ENCODE data around the gene MAP3K20.
"Not testable (repeated sequence)": the region's sequence is repeated elsewhere in the genome, so short reads cannot be mapped to it uniquely, and the experiment has no call there.

MAP3K20 gene

DNA sequence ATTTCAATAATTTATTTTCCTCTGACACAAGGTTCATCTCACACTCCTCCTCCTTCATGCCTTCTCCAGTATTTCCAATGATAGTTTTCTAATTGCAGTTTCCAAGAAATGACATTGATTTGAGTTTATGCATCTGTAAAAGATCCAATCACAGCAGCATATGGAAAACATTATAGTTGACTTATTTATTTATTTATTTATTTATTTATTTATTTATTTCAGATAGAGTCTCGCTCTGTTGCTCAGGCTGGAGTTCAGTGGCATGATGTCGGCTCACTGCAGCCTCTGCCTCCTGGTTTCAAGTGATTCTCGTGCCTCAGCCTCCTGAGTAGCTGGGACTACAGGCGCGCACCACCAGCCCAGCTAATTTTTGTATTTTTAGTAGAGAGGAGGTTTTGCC, 52.5 kb downstream of the MAP3K20 start:
- DNase-seq: not testable (repeated sequence)

DNA sequence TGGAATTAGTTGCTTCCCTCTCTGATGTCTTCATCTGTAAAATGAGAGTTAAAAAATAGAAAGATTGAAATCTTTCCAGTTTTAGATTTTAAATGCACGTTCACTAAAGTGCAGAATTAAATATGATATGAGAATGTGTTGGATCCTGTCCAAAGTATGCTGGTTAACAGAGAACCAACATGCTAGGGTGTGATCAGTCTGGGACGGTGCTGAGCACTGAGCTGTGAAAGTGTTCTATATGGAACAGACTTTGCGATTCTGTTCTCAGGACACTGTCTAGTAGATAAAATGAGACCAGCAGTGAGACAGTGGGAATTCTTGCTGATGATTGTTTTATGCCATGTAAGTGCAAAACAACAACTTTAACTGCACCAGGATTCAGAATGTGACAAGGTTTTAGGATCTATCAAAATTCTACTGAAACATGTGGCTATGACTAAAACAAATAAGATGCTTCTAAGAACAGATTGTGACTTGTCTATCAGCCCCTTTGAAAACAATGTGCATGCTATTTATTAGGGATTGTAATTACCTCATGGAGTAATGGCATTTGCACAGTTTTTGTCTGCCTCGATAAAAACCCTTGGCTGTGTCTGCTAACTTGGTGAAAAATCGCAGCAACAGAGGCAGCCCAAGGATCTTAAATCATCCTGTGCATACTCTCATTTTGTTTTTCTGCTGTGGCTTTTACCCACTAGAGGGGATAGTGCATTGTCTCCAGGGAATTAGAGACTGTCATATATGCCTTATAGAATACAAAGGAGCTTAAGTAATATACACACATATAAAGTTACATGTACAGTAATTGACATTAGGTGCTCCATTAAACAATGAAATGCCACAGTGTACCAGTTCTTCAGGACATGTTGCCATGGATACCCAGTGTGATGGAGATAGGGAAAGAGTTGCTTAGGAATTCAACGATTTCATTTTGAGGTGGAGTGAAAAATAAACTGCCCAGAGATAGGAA, 55.1 kb downstream of the MAP3K20 start:
- DNase-seq: no peak

DNA sequence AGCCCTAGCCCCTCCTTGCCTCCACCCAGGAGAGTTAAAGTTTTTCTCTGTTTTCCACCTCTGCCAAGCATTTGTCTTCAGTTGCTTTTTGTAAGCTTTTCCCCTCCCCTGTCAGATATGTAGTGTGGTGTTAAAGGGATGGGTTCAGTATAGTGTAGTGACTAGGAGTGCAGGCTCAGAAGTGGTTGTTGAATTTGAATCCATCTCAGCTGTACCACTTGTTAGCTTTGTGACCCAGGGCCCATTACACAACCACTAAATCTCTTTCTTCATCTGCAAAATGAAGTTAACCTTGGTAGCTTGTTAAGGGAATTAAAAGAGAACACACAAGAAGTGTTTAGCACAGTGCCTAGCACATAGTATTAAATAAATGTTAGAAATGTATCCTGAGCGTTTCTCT, 56.9 kb downstream of the MAP3K20 start:
- DNase-seq: no peak

DNA sequence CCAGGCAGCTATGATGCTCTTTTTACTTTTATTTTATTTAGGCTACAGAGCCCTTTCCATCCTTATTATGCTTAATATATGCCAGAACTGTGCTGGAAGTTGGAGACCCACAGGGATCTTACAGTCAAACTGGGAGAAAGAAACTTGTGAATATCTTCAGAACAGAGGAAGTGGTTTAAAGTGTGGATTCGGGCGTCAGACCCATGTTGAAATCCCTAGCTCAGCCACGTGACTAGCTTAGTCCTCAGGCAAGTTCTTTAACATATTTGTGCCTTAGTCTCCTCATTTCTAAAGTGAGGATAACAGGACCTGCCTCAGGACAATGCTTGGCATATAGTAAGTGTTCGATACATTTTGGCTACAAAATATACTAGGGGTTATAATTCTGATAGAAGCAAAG, 59.1 kb downstream of the MAP3K20 start:
- no peak for DNase-seq

DNA sequence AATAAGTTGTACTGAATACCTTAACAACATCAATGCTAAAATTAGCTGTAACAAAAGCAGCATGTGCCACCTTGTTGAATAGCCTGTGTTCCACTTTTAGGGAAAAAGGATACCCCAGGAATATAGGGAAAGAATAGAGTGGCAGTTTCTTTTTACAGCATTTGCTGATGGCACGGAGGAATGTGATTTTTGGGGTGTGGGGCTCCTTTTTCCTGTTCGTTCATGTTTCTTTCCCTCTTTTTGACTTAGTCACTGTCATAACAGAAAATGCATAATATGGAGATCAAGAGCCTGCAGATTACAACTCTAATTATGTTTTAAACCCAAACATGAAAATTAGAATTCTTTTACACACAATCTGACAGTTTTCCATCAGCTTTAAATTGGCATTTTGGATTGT, 60.4 kb downstream of the MAP3K20 start:
- DNase-seq: no peak

DNA sequence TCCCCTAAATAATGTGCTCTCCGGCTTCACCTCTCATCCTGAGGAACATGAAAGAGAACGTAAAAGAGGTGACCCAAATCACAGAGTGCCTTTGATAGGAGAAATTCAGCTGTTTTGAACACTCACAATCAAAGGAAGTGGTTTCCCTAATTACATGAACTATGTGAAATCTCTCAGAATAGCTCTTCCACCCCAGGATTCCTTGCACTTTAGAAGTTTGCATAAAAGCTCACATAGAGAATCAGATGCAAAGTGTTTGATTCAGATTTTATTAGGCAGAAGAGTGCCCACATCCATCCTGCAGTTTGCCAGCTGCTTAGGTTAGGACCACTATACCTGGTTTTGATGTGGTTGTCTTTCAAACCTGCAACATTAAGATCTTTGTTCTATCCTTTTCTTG, 61.0 kb downstream of the MAP3K20 start:
- DNase-seq: no peak

DNA sequence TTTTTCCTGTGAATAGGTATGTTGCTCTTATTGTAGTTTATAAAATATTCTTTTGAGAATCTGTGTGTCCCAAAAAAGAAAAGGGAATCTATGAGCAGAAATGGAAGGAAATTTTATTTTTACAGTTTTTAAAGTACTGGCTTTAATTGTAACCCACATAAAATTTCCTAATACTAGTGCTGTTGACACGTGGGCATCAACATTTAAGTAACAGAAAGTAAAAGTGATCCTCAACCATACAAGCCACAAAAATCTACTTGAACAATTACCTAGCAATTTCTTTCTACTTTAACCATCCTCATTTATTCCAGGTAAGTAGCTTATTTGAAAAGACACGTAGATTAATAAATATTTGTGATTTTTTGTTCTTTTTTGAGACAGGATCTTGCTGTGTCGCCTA, 62.0 kb downstream of the MAP3K20 start:
- no peak for DNase-seq

DNA sequence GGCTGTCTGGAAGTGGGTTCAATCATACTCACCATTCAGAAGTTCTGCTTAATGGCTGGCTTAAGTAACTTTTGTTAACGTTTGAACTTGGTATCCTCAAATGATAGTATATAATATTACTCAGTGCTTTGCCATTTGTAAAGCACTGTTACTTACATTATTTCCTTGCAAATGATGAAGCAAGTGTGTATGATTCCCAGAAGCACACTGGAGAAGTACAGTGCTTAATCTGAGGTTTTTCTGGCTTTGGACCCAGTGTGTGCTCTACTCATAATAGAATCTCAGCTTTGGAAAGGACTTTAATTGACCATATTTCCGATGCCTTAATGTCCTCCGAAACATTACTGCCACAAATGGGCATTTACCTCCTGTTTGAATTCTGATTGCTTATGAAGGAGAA, 63.3 kb downstream of the MAP3K20 start:
- DNase-seq: no peak

DNA sequence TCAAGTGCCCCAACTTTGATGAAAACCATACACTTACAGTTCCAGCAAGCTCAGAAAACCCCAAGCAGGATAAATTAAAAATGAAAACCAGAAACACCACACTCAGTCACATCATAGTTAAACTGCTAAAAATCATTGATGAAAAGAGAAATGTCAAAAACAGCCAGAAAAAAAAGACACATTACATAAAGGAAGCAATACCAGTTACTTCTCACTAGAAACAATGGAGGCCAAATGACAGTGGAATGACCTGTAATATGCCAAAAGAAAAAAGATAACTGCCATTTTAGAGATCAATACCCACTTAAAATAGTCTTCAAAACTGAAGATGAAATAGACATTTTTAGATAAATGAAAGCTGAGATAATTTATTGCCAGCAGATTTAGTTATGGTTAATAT, 66.0 kb downstream of the MAP3K20 start:
- no peak for DNase-seq

DNA sequence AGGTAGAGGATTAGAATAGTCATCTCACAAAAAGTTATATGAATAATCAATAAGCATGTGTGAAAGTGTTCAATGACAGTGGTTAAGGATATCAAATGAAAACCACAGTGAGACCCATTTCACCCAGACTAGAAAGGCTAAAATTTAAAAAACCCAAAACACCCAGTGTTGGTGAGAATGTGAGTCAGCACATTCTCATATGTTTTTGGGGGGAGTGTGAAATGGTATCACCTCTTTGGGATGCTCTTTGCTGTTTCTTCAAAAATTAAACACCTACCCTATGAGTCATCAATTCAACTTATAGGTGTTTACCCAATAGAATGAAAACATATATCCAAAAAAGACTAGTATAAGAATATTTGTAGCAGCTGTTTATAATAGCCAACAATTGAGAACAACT, 69.8 kb downstream of the MAP3K20 start:
- DNase-seq: no peak

DNA sequence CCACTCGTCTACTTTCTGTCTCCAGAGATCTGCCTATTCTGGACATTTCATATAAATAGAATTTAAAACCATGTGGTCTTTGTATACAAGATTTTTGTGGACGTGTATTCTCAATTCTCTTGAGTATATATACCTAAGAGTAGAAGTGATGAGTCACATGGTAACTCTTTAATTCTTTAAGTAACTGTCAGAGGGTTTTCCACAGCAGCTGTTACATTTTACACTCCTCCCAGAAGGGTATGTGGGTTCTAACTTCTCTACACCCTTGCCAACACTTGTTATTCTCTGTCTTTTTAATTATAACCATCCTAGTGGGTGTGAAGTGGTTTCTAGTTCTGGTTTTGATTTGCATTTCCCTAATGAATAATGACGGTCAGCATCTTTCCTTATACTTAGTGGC, 70.9 kb downstream of the MAP3K20 start:
- no peak for DNase-seq

DNA sequence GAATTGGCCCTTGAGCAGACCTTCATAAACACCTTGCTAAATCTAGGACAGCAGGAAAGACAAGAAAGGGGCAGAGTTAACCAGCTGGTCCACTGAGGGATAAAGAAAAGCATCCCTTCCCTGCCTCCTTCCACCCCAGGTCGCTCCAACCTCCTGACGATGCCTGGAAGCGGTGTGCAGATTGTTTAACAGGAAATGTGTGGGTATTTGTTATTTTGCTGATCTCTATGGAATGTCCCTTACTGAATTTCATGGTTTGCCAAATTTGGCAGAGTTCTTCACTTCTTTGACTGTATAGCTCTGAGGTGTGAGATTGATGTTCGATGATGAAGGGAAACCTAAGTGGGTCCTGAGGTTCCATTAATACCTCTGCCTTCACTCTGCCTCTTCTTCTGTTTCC, 72.9 kb downstream of the MAP3K20 start:
- DNase-seq: no peak

DNA sequence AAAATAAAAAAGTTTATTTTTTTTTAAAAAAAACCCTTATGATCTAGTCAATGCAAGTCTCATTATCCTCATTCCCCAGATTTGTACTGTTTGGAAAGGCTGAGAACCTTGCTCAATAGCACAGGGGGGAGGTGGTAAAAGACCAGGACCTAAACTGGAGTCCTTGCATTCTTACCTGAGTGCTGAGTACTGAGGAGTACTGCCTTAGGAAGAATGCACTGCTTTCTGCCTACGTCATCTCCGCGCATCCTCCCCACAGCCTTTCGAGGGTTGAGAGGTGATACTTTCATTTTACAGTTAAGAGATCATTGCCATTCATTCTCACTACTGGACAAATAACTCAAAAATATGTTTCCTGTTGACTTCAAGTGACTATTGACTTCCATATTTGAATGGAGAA, 73.8 kb downstream of the MAP3K20 start:
- no peak for DNase-seq

DNA sequence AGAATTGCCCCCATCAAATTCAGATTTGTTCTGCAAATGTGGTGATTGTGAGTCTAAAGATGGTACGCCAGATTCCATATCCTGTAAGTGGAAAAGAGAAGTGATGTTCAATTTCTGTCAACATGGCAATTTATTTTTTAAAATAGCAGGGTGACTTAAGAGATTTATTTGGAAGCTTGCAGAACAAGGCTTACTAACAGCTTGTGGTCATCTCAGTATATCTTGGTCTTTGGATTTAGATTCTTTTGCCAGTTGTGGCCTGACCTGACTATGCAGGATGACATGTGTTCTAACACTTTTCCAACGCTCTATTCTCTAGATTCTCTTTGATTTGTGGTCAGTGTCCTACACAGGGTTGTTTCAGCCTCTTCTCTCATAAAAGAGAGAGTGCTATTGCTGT, 74.4 kb downstream of the MAP3K20 start:
- no peak for DNase-seq

DNA sequence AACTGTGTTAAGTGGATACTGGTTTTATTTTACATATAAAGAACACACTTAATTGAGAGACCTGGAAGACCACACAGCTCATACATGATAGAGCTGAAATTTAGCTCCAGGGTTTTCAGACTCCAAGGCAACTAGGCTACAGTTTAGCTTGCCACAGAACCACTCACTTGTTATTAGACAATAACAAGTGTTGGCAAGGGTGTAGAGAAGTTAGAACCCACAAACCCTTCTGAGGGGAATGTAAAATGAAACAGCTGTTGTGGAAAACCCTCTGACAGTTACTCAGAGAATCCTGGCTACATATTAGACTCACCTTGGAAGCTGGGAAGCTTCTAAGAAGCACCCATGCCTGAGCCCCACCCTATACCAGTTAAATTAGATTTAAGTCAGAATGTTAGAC, 75.3 kb downstream of the MAP3K20 start:
- no peak for DNase-seq

DNA sequence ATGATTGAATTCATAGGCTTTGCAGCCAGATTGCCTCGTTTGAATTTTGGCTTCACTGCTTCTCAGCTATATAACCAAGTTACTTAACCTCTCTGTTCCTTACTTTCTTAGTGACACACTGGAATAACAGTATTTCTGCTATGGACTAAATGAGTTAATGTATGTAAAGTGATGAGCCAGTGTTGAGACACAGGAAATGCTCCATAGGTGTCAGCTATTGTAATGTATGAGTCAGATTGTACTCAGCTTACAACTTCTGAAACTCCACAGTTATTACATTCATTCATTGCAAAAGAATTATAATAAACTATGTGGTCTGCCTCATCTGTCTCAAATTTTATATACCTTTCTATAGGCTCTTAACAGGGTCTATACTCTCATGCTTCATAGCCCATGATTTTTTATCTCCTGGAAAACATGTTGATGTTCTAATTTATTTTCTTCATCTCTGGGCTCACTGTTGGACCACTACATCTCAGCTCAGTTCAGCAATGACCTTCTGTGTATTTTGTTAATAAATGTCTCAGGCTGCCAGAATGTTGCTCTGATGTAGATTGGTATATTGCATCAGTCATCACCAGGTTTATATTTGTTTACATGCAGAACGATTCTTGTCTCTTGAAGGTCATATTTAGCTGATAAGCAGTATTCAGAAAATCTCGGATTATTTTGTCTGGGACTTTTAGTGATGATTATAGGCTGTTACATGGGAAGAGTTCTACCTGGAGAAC, 76.2 kb downstream of the MAP3K20 start:
- no peak for DNase-seq

DNA sequence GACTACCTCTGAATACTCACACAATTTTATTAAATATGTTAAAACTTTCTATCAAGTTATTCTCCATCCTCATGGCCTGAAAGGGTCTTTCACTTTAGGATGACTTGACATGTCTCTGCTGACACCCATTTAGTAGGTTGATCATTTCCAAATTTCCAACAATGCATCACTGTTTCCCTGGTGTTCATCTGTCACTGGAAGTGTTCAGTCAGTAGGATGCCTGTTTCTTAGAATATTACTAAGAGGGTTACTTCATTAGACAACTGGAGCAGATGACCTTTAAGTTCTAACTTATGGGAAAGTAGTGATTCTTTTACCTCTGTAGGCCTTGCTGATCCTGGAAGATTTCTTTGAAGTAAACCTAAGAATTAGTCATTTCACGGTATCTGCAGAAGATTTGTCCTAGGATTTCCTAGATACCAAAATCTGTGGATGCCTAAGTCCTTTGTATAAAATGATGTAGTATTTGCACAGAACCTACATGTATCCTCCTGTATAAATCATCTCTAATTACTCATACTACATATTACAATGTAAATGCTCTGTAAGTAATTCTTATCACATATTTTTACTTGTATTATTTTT, 77.7 kb downstream of the MAP3K20 start:
- DNase-seq: no peak

DNA sequence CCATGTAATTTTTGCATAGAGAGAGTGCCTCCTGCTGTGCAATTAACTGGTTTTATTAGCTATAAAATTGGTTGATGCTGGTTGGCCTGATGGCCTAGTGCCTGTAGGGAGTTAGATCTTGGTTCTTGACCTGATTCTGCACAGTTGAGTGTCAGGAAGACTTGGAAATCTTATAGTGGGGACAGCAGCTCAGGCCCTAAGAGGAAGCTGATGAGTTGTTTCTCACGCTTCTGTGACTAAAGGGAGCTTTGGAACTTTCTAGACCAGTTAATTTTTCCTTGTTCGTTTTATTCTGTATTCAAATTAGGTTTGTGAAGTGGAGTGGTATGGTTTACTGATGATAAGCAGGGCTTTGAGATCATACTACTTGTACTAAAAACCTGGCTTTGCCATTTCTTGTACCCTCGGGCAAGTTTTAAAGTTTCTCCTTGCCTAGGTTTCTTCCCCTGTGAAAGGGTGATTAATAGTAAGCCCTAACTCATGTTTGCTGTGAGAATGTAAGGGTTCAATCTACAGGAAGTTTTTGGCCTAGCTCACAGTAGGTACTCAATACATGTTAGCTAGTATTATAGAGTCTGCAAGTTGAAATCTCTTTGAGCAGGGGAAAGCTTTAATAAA, 82.1 kb downstream of the MAP3K20 start:
- DNase-seq: no peak

DNA sequence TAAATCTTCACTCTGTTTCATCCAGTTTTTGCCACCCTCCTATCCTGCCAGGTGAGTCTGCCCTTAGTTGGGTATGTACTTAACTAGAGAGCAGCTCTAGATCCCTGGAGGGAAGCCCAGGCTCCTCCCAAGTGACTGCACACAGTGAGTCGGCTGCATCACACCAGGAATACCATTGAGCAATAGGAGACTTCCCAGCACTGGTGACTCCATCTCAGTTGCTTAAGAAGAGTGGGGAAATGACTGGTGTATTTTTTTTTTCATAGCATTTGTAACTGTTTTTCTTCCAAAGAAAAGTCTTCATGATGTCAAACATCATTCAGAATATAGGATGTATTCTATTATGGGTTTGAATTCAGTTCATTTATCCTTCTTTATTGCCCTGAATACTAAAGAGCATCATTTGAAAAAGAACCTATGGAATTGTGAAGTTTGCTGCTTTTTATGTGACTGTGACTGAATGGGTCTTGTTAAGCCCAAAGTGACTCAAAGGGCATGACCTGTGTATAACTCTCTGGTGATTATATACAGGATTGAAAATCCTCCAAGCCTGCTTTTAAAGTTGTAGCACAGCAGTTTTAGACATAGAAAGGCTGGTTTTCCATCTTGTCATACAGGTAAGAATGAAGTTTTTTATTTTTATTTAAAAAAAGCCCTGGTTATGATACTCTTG, 84.3 kb downstream of the MAP3K20 start:
- no peak for DNase-seq

DNA sequence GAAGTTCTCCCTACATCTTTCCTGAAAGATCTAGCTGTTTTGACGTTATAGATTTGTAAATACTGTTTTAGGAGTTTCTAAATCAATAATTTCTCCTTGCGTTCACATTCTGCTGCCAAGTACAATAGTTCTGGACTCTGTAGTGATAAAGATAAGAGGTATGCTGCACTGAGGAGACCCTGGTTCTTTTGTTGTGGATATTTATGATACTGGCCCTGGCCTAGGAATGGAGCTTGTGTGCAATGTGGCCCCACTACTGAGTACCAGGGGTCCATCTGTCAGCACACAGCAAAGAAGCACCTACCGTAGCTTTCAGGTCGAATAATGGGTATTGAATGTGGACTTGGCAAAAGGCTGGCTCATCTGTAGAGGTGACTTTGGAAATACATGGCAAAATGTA, 85.0 kb downstream of the MAP3K20 start:
- no peak for DNase-seq

DNA sequence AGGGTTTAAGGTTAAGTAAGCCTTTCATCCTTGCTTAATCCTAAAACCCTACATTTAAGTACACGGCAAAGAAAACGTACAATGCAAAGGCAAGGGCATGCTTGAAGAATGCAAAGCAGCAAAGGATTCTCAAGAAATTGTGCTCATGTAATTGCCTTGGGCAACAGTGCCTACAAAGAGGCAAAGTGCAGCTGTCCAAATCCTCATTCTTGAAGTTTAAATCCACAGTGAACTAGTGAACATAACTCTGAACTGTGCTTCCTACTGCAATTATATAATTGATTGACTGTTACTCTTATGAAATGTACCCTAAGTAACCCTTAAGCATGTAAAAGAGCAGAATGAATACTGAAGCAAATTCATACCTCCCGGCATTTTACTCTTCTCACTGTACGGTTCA, 85.4 kb downstream of the MAP3K20 start:
- no peak for DNase-seq

DNA sequence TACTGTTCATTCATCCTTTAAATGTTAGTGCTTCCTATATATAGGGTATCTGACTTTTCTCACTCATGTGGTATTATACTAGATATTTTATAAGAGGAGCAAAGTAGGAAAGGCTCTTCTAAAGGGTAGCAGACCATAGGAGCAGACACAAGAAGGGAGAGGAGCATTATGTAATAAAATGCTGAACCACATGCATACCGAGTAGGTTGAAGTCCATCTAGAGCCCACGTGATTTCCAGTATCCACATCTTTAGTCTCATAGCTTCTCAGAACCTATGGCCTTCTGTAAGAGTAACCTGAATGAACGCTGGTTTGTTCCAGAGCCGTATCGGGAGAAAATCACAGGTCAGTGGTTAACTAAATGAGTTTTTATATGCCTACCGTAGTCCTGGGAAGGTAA, 85.9 kb downstream of the MAP3K20 start:
- DNase-seq: no peak

DNA sequence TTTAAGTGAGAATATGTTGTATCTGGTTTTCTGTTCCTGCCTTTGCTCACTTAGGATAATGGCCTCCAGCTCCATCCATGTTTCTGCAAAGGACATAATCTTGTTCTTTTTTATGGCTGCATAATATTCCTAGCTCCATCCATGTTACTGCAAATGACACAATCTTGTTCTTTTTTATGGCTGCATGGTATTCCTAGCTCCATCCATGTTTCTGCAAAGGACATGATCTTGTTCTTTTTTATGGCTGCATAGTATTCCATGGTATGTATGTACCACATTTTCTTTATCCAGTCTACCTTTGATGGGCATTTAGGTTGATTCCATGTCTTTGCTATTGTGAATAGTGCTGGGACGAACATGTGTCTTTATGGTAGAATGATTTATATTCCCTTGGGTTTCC, 87.7 kb downstream of the MAP3K20 start:
- DNase-seq: not testable (repeated sequence)
